Cerebellar nuclear complex (tissue), 1 donor: Measurements from ENCODE around the gene HGS.
A peak's percentile ranks its signal among the peaks of the same experiment; 100 is the strongest.
"Not testable (repeated sequence)": the region's sequence is repeated elsewhere in the genome, so short reads cannot be mapped to it uniquely, and the experiment has no call there.

Experiments
- DNase-seq, 2 experiments: peaks; one replicate each; lab custom pipeline; 2025; lab: John Stamatoyannopoulos, UW

Gene HGS

GRCh38 chr17:81719410-81720266, 35.8 kb downstream of the HGS start:
- no peak for DNase-seq

GRCh38 chr17:81720267-81721071, 36.7 kb downstream of the HGS start:
- no peak for DNase-seq

GRCh38 chr17:81722184-81723120, 38.6 kb downstream of the HGS start:
- no peak for DNase-seq

DNA sequence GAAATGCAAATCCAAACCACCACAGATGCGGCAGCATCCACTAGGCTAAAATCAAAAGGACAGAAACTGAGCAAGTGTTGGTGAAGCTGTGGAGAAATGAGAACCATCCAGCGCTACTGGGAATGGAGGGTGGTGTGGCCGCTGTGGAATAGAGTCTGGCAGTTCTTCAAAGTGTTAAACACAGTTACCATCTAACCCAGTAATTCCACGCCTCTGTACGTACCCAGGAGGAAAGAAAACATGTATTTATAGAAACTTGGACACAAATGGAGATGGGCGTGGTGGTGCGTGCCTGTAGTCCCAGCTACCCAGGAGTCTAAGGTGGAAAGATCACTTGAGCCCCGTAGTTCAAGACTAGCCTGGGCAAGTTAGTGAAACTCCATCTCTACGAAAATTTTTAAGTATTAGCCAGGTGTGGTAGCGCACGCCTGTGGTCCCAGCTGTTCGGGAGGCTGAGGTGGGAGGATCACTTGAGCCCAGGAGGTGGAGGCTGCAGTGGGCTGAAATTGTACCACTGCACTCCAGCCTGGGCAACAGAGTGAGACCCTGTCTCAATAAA, 39.9 kb downstream of the HGS start:
- DNase-seq, result no peak

DNA sequence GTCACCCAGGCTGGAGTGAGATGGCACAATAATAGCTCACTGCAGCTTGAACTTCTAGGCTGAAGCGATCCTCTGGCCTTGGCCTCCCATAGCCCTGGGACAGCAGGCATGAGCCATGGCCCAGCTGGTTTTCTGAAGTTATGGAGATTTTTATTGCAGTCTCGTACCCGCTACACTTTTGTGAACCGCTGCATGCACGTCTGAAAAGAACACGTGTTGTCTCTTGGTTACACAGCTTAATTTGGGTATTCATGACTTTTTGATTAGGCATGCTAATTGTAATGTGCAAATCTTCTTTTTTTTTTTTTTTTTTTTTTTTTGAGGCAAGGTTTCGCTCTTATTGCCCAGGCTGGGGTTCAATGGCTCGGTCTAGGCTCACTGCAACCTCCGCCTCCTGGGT, 41.6 kb downstream of the HGS start:
- DNase-seq, result no peak

DNA sequence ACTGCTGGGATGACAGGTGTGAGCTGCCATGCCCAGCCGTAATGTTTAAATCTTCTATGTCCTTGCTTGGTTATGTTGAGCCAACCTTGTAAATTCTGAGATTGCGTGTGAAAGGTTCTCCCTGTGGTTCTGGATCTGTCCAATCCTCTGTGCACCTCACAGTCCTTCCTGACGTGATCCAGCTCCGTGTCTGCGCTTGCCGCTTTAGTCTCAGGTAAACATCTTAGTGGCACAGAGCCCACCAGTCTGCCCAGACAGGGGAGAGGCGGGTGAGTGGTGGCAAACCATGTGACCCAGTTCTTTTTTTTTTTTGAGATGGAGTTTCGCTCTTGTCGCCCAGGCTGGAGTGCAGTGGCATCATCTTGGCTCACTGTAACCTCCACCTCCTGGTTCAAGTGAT, 42.2 kb downstream of the HGS start:
- no peak for DNase-seq

DNA sequence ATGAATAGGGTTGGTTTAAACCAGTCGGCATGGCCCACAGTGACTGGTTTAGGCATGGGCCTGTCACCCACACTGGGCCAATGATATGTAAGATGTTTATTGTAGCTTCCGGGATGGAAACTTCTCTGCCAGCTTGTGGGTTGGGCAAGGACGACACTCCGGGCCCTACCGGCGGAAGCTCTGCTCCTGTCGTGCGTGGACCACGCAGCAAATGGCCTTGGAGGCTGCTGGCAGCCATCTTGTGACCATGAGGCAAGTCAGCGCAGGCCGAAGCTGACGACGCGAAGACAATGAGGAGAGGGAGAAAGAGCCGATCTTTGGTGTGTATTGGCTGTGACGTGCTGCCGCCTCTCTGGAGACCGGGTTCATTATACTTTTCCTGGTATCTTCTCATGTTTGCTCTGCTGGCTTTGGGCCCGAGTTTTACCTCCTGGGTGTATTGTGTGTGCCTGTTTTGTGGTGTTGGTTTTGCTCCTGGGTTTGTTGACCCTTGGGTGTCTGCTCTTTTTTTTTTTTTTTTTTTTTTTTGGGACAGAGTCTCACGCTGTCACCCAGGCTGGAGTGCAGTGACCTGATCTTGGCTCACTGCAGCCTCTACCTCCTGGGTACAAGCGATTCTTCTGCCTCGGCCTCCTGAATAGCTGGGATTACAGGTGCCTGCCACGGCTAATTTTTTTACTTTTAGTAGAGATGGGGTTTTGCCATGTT, 43.7 kb downstream of the HGS start:
- no peak for DNase-seq

DNA sequence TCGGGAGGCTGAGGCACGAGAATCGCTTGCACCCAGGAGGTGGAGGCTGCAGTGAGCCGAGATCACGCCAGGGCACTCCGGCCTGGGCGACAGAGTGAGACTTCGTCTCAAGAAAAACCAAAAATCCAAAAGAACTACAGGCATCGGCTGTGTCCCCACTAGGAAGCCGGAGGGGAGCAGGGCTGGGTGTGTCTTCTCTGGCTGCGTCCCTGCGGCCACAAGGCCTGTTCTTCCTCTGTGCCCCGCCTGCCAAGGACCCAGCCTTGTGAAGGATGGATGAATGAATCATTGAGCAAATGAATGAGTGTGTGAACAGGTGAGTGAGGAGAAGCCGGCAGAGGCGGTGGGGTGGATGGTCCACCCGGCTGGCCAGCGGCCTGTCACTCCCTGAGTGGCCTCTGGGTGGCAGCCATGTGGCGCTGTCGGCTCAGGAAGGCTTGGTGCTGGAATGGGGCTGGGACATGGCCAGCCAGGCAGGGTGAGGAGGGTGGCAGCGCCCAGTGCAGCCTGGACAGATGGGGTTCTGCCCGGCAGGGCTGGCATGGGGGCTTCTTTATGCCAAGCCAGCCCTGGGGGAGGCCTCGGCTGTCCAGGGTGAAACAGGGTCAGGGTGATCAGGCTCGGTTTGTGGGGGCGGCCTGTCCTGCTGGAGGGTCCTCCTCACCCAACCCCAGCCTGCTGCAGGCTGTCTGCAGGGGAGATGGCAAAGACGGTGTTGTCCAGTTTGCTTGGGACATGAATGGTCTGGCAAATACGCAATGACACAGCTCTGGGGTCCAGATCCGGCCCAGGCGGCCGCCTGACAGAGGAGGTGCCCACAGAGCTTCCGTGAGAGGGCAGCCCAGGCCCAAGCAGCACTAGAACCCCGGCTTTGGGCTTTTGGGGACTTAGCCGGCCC, 49.9 kb downstream of the HGS start:
- peak; percentile 25 to 67 for DNase-seq

DNA sequence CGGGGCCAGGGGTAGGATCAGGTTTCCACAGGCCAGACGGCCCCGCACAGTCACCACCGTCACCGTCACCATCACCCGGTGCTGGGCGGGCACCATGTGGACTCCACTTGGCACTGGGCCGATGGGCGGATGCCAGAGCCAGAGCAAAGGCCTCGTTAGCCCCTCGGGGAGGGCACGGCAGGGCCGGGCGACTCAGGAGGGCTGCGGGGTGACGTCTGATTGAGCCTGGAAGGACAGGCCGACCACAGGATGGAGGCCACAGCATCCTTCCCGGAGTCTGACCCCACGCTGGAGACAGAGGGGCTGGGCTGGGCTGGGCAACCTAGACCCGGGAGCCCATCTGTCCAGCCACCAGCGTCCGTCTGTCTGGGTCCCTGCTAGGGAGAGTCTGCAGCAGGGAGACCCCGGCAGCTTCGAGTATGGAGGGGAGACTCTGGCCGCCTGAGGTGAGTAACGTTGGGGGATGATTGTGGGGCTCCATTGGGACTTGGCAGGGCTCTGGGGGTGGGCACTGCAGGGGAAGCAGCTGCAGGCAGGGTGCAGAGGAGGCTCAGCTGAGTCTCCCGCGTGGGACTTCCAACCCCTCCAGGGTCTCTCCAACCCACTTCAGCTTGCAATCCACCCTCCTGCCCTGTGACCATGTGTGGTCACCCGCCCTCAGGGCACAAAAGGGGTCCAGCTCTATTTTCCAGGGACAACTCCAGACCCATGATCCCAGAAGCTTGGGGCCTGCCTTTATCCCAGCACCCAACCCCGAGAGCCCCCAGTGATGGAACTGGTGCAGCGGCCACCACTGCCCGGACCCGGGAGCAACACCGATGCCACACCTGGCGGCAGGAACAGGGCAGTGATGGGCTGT, 50.8 kb downstream of the HGS start:
- DNase-seq, result no peak

DNA sequence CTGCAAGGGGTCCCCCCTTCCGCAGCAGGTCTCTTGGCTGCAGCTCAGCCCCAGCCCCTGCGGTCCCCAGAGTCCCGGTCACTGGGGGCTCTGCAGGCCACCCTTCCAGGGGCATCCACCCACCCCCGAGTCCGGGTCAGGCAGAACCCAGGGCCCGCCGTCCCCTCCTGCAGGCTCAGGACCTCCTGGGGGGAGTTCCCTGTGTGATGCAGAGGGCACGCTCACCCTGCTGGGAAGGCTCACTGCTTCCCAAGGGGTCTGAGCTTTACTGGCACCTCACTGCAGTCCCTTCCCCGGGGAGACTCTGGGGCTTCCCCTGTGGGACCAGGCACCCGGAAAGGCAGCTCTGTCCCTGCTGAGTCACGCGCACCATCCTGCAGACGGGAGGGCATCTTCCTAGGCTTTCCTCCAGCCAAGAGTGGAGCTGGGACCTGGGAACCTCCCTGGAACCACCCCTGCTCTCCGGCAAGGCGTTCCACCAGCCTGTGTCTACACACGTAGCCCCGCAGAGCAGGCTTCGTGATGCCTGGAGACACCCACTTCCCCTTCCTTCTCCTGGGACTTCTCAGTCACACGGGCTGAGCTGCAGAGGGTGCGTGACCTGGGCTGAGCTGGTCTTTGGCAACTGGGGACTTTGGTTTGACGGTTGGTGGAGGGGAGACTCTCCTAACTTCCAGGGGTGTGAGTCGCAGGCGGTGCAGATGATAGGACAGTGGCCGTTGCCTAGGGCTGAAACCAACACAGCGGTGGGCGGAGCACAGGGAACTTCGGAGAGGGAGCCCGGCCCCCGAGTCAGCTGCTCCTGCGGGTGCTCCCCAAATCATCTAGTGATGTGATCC, 51.7 kb downstream of the HGS start:
- no peak for DNase-seq

- DNase-seq, result no peak
Observed at GRCh38 chr17:81737947-81738800, 54.4 kb downstream of the HGS start.

DNA sequence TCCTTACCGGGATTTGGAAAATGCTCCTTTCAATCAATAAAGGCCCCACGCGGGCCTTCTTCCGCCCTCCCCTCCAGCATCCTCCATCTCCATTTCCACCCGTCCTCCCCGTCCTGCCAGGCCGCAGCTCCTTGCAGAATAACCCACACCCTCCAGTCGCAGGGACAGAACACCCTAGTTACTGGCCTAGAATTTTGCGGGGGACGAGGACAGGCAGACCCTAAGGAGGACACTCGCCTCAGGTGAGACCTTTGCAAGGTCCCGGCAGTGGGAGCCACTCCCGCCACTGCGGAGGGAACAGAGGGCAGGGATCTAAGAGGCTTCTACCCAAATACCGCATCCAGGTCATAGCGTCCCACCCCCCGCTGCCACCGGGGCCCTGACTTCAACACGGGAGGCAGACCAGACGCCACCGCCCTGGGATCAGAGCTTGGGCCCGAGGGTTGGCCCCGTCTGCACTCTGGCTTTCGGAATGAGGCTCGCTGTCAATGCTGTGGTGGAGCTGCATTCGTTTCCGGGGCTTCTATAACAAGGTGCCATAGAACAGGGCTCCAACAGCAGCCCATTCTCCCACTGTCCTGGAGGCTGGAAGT, 55.1 kb downstream of the HGS start:
- no peak for DNase-seq

GRCh38 chr17:81739593-81739992, 55.8 kb downstream of the HGS start:
- DNase-seq, result not testable (repeated sequence)

DNA sequence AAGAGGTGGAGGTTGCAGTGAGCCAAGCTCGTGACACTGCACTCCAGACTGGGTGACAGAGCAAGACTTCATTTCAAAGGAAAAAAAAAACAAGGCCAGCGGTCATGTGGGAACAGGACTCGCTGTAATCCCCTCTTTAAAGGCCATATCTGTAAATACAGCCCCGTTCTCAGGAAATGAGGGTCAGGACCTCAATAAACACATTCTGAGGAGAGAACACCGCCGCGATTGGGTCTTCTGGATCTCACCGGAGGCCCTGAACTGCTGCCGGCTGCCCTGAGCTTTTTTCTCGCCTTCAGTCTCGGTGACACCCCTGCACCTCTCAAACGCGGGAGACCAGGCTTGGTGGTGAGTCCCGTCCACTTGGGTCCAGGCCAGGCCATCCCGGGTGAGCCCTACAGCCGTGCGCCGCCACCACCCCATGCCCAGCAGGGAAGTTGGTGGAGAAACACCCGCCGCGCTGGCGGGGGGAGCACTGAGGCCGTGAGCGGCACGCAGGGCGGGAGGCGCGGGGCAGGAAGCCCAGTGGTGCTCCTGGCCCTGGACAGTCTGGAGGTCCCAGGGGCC, 56.7 kb downstream of the HGS start:
- DNase-seq, result no peak

- no peak for DNase-seq
Observed at GRCh38 chr17:81741049-81741593, 57.3 kb downstream of the HGS start.
